Stomach (tissue), 9 donors: ENCODE data around the gene BET1. TPM values are rescaled to one million over a fixed set of nuclear protein-coding genes. Genes with fewer than 3 reads are reported as not detected.

ENCODE experiments used
- DNase-seq, 2 donors: peaks; one replicate each; pipeline versions ENCODE4 v3.0.0 to v3.0.0-alpha.2; 2013 to 2019
- H3K27ac ChIP-seq, 5 donors: fragments of 200-600 bp in 4 of 5; sonication (generic) in 4 of 5; one replicate each; pipeline ENCODE4 v1.5.1; 2013 to 2019; ENCODE audit warnings: mild to moderate bottlenecking in 1 of 5, moderate library complexity in 1 of 5
- H3K27me3 ChIP-seq, 3 donors: fragments of 200-600 bp; sonication (generic); one replicate each; pipeline ENCODE4 v1.5.1; 2017 to 2019; ENCODE audit warnings: mixed run types in 1 of 3
- H3K36me3 ChIP-seq, 4 donors: fragments of 200-600 bp; sonication (generic); 1 replicate in 3 of 4; 2 replicates in 1 of 4; pipeline ENCODE4 v1.5.1; 2016 to 2019
- H3K4me1 ChIP-seq, 4 donors: fragments of 200-600 bp; sonication (generic); one replicate each; pipeline ENCODE4 v1.5.1; 2016 to 2019
- H3K4me3 ChIP-seq, 4 donors: fragments of 200-600 bp; sonication (generic) in 3 of 4; one replicate each; pipeline ENCODE4 v1.5.1; 2016 to 2019; ENCODE audit warnings: mild to moderate bottlenecking in 1 of 4
- H3K9me3 ChIP-seq, 4 donors: fragments of 200-600 bp; sonication (generic); one replicate each; pipeline ENCODE4 v1.5.1; 2016 to 2019
- CTCF ChIP-seq, 7 experiments: fragments of 450-650 bp in 4 of 7; fragments of 200-600 bp in 3 of 7; sonication (generic) in 3 of 7; IDR thresholded peaks; one replicate each; pipeline ENCODE4 v1.5.1; 2016 to 2019; ENCODE audit warnings: antibody characterized with exemption in 7 of 7, control low read depth in 2 of 7, mild to moderate bottlenecking in 1 of 7
- EP300 ChIP-seq: sonication (generic); formaldehyde crosslinking; IDR thresholded peaks from one replicate; pipeline ENCODE4 v1.6.1; 2017; ENCODE audit warnings: antibody characterized with exemption
- POLR2A ChIP-seq, 4 donors: fragments of 450-650 bp; IDR thresholded peaks; one replicate each; pipeline ENCODE4 v1.6.1; 2016; ENCODE audit warnings: antibody characterized with exemption in 4 of 4, control low read depth in 2 of 4, mild to moderate bottlenecking in 1 of 4, moderate library complexity in 1 of 4
- POLR2AphosphoS5 ChIP-seq, 3 donors: sonication (generic); formaldehyde crosslinking; IDR thresholded peaks; one replicate each; pipeline ENCODE4 v1.6.1; 2016; ENCODE audit warnings: antibody characterized with exemption in 3 of 3
- WGBS, 5 donors: extraction: QIAGEN DNeasy Blood & Tissue Kit in 3 of 5; methylation state at CpG; one replicate each; pipeline versions ENCODE4 v1.1.5 to v1.1.7; 2013 to 2018; 5-methylcytosine and 5-hydroxymethylcytosine counted together
- intact Hi-C: fragments of 100-400 bp; cut with DNase I; formaldehyde crosslinking; loops from one replicate; pipeline ENCODE4 v1.15.1; 2023; ENCODE audit warnings: low total_unique reads
- polyA plus RNA-seq, 3 donors: library from polyadenylated mRNA; stranded (reverse); fragments of 200-250 nt; gene quantifications; one replicate each; pipeline ENCODE4 v1.2.3, GENCODE V29; 2013
- total RNA-seq, 5 donors: library from RNA; depleted of rRNA; stranded (reverse); fragments of >200 nt; gene quantifications; one replicate each; pipeline versions ENCODE4 v1.1.0 to v1.2.3, GENCODE V29; 2014 to 2016
- donor health status: healthy with polysubstance abuse.
- donor health status: Bipolar disorder and iron deficiency.
- donor health status: healthy.

Gene BET1
- total and polyA plus RNA-seq, 8 donors: 4.1 to 43.5 (median 24.7) TPM

- 48 to 78% (median 62%) methylated on average over 1 of the region's 1 CpG for WGBS, 5 donors
- no peak overlapping the region for H3K27ac ChIP-seq
- no peak overlapping the region for H3K4me3 ChIP-seq
- H3K4me1 ChIP-seq: peaks cover 0 to 8% (median 0%) of the 10 kb centered on the region in 4 donors
- H3K27me3 ChIP-seq: no peaks in the 10 kb centered on the region
- TF ChIP-seq CTCF (IDR thresholded peaks at IDR 0.05) (no peak), POLR2AphosphoS5 (IDR thresholded peaks at IDR 0.05) (no peak), POLR2A (IDR thresholded peaks at IDR 0.05) (no peak), EP300 (no peak)
- intact Hi-C loops: no loop called here
- no peak for DNase-seq
- no peaks in the 10 kb centered on the region for H3K9me3 ChIP-seq
- no peaks in the 10 kb centered on the region for H3K36me3 ChIP-seq
These were observed 54.7 kb downstream of the BET1 start for GRCh38 chr7:93949423-93949822.

- TF ChIP-seq POLR2A (IDR thresholded peaks at IDR 0.05) (no peak), CTCF (IDR thresholded peaks at IDR 0.05) (no peak), EP300 (no peak), POLR2AphosphoS5 (IDR thresholded peaks at IDR 0.05) (no peak)
- Histone ChIP-seq H3K27ac (no peak overlapping the region), H3K36me3 (no peaks in the 10 kb centered on the region), H3K4me3 (no peak overlapping the region), H3K4me1 (peaks cover 0 to 8% (median 0%) of the 10 kb centered on the region in 4 donors), H3K9me3 (no peaks in the 10 kb centered on the region), H3K27me3 (no peaks in the 10 kb centered on the region)
- 52 to 70% (median 52%) methylated on average over 1 to 2 of the region's 2 CpGs for WGBS, 5 donors
- intact Hi-C loops: no loop called here
- DNase-seq: no peak
These were observed 55.3 kb downstream of the BET1 start for GRCh38 chr7:93948873-93949272.

GRCh38 chr7:93948106-93948505 is 56.0 kb downstream of the BET1 start:
- no peaks in the 10 kb centered on the region for H3K36me3 ChIP-seq
- H3K27ac ChIP-seq: no peak overlapping the region
- DNase-seq: no peak
- H3K27me3 ChIP-seq: no peaks in the 10 kb centered on the region
- H3K9me3 ChIP-seq: no peaks in the 10 kb centered on the region
- H3K4me1 ChIP-seq: peaks cover 0 to 8% (median 0%) of the 10 kb centered on the region in 4 donors
- no peak for TF ChIP-seq EP300
- no peak for TF ChIP-seq POLR2AphosphoS5 (IDR thresholded peaks at IDR 0.05)
- no peak for TF ChIP-seq CTCF (IDR thresholded peaks at IDR 0.05)
- no peak for TF ChIP-seq POLR2A (IDR thresholded peaks at IDR 0.05)
- no peak overlapping the region for H3K4me3 ChIP-seq
- intact Hi-C loops: no loop called here
- WGBS, 5 donors: 48 to 68% (median 54%) methylated on average over 1 of the region's 1 CpG

GRCh38 chr7:93945756-93946535 is 58.2 kb downstream of the BET1 start:
- TF ChIP-seq POLR2A (IDR thresholded peaks at IDR 0.05): no peak
- TF ChIP-seq CTCF (IDR thresholded peaks at IDR 0.05): no peak
- TF ChIP-seq EP300: no peak
- TF ChIP-seq POLR2AphosphoS5 (IDR thresholded peaks at IDR 0.05): no peak
- no peaks in the 10 kb centered on the region for H3K36me3 ChIP-seq
- no peak overlapping the region for H3K27ac ChIP-seq
- intact Hi-C loops: no loop called here
- H3K4me3 ChIP-seq: no peak overlapping the region
- peaks cover 0 to 8% (median 0%) of the 10 kb centered on the region in 4 donors for H3K4me1 ChIP-seq
- no peaks in the 10 kb centered on the region for H3K27me3 ChIP-seq
- WGBS, 5 donors: 67 to 74% (median 68%) methylated on average over 5 of the region's 5 CpGs
- no peaks in the 10 kb centered on the region for H3K9me3 ChIP-seq
- DNase-seq: no peak
